ENCODE measurements around the gene PIGM.

DNA sequence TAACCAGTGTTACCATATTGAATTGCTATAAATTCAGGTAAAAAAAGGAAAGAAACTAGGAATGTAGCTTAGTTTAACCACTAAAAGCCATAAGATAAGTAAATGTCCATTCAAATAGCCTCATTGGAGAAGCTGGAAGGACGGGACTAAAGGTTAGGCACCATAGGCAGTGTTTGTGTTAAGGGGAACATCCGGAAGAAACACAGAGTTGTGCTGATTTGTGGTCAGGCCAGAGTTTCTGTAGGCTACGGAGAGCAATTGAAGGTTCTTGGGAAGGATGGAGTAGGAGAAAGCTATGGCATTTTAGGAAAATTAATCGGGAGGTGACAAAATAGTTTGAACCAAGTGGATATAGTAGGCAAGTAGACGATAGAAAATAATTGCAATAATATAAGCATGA is 39.5 kb upstream of the PIGM start:
- TF ChIP-seq CTCF (IDR thresholded peaks at IDR 0.05): no peak
- no peak for TF ChIP-seq POLR2A (IDR thresholded peaks at IDR 0.05)
